ENCODE data around the gene GAGE1. TPM values are rescaled to one million over a fixed set of nuclear protein-coding genes. Genes with fewer than 3 reads are reported as not detected.

Gene GAGE1
- total RNA-seq, 2 donors from 2014 or later: not detected

Other genes with a start within 250 kb of the GAGE1 start
- gene GAGE12C, start 66.8 kb upstream of the GAGE1 start, total RNA-seq: not detected
- not detected for gene GAGE12D, start 57.3 kb upstream of the GAGE1 start, total RNA-seq
- not detected for gene GAGE12E, start 47.7 kb upstream of the GAGE1 start, total RNA-seq
- not detected for gene GAGE12F, start 38.2 kb upstream of the GAGE1 start, total RNA-seq
- gene GAGE12G, start 28.6 kb upstream of the GAGE1 start, total RNA-seq: not detected
- gene GAGE12H, start 19.1 kb upstream of the GAGE1 start, total RNA-seq: not detected
- not detected for gene GAGE2A, start 9.5 kb upstream of the GAGE1 start, total RNA-seq
- not detected for gene PAGE1, start 97.0 kb downstream of the GAGE1 start, total RNA-seq
- gene PAGE4, start 230.3 kb downstream of the GAGE1 start, total RNA-seq: not detected

Measured in posterior vena cava (tissue), 2 donors.